Epithelial cell of proximal tubule (primary cell): Measurements from ENCODE around the gene KCTD18. TPM values are rescaled to one million over a fixed set of nuclear protein-coding genes. Genes with fewer than 3 reads are reported as not detected.

ENCODE experiments used
- DNase-seq: peaks from one replicate; pipeline ENCODE4 v3.0.0-alpha.2; 2011; ENCODE audit warnings: low read depth
- H3K4me3 ChIP-seq: 2 replicates; pipeline ENCODE4 v1.5.1; 2011; ENCODE audit warnings: low read depth, mild to moderate bottlenecking, low read length
- CTCF ChIP-seq: conservative IDR thresholded peaks from 2 replicates; pipeline ENCODE4 v1.5.1; 2012; ENCODE audit warnings: low read depth, mild to moderate bottlenecking, low read length
- total RNA-seq: library from RNA; depleted of rRNA; stranded (reverse); fragments of >200 nt; gene quantifications from 2 replicates; pipeline ENCODE4 v1.2.3, GENCODE V29; 2015

Gene KCTD18
- total RNA-seq, 1 donor from 2014 or later, result 11.4 TPM

- no peak for TF ChIP-seq CTCF
- peak within 1 kb of the TSS; percentile 77 for H3K4me3 ChIP-seq
- DNase-seq, result peak; percentile 44
Observed at GRCh38 chr2:200525882-200526651, 16.2 kb upstream of the KCTD18 start, which contains the start of gene SGO2. SGO2 (plus strand) TSS chr2:200526207; CDS start chr2:200532976, 6,769 bp downstream.

- no peak for DNase-seq
- no peak for TF ChIP-seq CTCF
- H3K4me3 ChIP-seq, result peak overlapping the region; percentile 77
Observed at GRCh38 chr2:200525551-200525881, 15.6 kb upstream of the KCTD18 start.

GRCh38 chr2:200525066-200525465, 15.2 kb upstream of the KCTD18 start:
- no peak overlapping the region for H3K4me3 ChIP-seq
- no peak for TF ChIP-seq CTCF
- DNase-seq, result no peak

GRCh38 chr2:200523604-200524003, 13.7 kb upstream of the KCTD18 start:
- H3K4me3 ChIP-seq, result no peak overlapping the region
- no peak for TF ChIP-seq CTCF

GRCh38 chr2:200523158-200523557, 13.3 kb upstream of the KCTD18 start:
- TF ChIP-seq CTCF, result no peak
- H3K4me3 ChIP-seq, result no peak overlapping the region
- DNase-seq, result no peak

More at GRCh38 chr2:200523604-200524003, 13.7 kb upstream of the KCTD18 start:
- no peak for DNase-seq

- DNase-seq, result no peak
- TF ChIP-seq CTCF, result no peak
- H3K4me3 ChIP-seq, result no peak overlapping the region
Observed at GRCh38 chr2:200515155-200515554, 5.3 kb upstream of the KCTD18 start.

GRCh38 chr2:200509235-200509611, 645 bp downstream of the KCTD18 start:
- no peak for DNase-seq
- TF ChIP-seq CTCF, result no peak
- peak overlapping the region; percentile 84 for H3K4me3 ChIP-seq
